Occipital lobe (tissue), 2 donors: ENCODE data around the gene SDK1. TPM values are rescaled to one million over a fixed set of nuclear protein-coding genes. Genes with fewer than 3 reads are reported as not detected.
"Not testable (repeated sequence)": the region's sequence is repeated elsewhere in the genome, so short reads cannot be mapped to it uniquely, and the experiment has no call there.

ENCODE experiments used
- DNase-seq: peaks from one replicate; lab custom pipeline; 2025; lab: John Stamatoyannopoulos, UW
- total RNA-seq: library from RNA; depleted of rRNA; stranded (reverse); fragments of >200 nt; gene quantifications from one replicate; pipeline ENCODE4 v1.2.3, GENCODE V29; 2014

SDK1 gene
- total RNA-seq, 1 donor from 2014 or later: 7.0 TPM

GRCh38 chr7:3951316-3952055 lies 650.4 kb downstream of the SDK1 start:
- DNase-seq: no peak

GRCh38 chr7:3953133-3953532 lies 652.1 kb downstream of the SDK1 start:
- DNase-seq: no peak

DNA sequence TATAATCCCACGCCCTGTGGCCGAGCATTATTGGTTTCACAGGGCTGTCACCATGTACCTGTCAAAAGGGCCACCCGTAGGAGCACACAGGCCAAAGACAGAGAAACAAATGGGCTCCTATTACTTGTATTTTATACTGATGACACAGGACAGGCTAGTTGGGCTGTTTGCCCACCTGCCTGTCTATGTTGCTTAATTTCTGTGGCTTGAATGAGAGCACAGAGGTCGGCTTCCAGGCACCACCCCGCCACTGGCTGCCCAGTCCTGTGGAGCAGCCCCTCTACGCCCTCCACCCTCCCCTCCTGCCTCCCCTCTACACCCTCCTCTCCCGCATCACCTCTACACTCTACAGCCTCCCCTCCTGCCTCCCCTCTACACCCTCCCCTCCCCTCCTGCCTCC lies 652.9 kb downstream of the SDK1 start:
- DNase-seq: no peak

DNA sequence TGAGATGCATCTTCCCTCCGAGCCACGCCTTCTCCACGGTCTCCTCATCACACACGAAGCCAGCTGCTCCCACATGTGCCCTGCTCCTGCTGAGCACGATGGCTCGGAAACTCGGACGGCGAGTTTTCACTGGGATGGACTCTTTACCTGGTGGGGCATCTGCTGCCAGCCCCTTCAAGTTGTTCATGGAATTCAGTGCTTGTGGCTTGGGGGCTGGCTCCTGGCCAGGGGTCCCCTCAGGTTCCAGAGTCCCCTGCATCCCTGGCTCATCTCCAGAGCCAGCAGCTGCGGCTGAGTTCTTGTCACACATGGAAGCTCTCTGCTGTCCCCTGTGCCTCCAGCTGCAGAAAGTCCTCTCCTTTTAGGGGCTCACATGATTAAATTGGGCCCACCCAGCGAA lies 654.0 kb downstream of the SDK1 start:
- no peak for DNase-seq

- no peak for DNase-seq
These were observed 655.0 kb downstream of the SDK1 start for GRCh38 chr7:3955751-3956696.

- no peak for DNase-seq
These were observed 655.9 kb downstream of the SDK1 start for GRCh38 chr7:3956949-3957348.

DNA sequence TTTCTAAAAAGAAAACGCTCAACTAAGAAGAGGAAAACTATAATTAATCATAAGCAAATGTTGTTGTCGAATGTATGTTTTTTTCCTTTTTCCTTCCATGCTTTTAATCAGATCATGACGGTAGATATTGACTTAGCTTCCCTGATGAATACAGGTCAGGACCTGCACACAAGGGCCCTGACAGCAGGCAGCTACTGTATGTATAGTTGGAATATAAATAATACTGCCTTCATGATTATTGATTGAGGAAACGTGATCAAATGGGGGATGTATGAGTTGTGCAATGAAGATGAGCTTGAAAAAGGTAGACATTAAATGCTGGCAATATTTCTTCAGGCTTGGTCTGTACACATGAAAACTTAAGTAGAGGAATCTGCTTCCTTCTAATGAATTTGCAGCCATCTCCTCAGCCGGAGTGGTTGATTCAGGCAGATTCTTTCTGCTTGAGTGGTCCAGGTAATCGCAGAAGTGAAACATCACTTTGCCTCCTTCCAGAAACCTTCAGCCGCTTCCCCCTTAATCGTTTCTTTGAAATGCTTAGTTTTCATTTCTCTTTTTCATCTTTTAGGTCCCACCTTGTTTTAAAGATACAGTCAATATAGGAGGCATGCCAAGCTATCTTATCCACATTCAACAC lies 656.5 kb downstream of the SDK1 start:
- no peak for DNase-seq

GRCh38 chr7:3958109-3958483 lies 657.0 kb downstream of the SDK1 start:
- no peak for DNase-seq

GRCh38 chr7:3959364-3959763 lies 658.3 kb downstream of the SDK1 start:
- DNase-seq: no peak

DNA sequence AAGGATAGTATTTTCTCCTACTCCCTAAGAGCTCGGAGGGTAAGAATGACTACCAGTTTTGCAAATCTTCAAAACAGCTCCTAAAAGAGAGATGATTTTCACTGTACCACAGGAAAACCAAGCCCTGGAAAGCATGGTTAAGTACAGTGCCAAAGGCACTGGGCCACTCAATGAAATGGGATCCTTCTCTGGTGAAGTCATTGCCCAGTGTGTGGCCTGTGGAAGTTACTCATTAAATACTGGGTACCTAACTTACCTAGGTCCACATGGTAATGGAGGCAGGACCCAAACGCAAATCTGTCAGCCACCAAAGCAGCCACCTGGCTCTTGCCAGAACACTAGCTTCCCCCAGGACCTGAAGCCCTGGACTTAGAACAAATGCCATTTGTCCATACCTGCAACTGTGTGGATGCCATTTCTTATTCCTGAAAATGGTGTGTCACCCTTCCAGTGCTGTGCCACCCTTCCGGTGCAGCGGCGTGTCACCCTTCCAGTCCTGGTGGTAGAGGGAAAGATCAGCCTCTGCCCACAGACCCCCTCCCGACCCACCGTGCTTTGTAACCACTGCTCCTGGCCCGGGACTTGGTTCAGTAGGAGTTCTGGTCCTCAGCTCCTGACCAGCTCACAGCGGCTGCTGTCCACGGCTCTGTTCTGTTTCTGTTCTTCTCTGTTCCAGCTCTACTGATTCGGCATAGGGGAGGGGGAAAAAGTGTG lies 659.2 kb downstream of the SDK1 start:
- DNase-seq: no peak

DNA sequence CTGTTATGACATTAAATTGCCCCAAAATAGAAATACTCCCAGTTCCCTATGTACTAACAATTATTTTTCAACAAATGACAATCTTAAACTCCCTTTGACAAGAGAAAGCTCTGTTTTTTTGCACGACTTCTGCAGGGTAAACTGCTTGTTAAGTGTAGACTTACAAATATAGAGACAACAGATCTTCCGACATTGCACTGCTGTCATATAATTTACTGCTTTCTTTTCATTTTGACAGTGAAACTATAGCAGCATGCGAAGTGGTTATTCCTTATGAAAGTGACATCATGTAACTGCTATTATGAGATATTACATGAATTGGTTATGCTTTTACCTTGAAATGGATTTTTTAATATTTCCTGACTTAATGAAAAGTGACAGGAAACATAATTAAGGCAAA lies 659.9 kb downstream of the SDK1 start:
- no peak for DNase-seq

- no peak for DNase-seq
These were observed 660.9 kb downstream of the SDK1 start for GRCh38 chr7:3961857-3962503.

DNA sequence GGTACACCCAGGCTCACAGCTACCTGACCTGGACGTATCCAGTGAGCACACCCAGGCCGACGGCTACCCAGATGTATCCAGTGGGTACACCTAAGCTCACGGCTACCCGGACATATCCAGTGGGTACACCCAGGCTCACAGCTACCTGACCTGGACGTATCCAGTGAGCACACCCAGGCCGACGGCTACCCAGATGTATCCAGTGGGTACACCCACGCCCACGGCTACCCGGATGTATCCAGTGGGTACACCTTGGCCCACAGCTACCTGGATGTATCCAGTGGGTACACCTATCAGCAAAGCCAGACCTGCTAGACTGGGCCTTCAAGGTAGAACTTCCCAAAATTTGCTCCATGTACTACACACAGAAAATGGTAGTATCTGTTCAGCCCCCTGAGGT lies 662.7 kb downstream of the SDK1 start:
- not testable (repeated sequence) for DNase-seq

GRCh38 chr7:3964980-3965606 lies 664.0 kb downstream of the SDK1 start:
- no peak for DNase-seq

DNA sequence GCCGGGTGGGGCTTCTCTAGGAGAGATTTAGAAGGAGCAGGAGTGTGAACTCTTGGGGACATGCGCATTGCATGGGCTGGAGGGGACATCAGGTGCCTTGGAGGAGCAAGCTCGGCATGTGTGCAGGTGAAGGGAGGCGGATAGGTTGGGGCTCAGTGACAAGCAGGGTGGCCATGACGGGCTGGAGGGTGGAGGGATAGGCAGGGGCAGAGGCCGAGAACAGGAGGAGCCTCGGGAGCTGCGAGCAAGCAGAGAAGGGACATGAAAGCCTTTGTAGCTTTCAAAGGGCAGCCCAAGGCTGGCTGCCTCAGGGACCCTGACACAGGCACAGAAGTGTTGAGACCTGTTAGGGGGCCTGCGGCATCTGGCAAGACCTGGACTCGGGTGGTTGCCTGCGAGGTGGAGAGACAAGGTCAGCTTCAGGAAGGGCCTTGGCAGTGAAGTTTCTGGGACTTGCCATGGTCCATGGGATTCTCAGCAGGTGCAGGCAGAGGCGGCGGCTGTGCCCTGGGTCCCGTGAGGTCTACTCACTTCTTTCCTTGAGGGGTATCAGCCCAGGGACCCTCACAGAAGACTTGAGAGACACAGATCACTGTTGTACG lies 664.8 kb downstream of the SDK1 start:
- no peak for DNase-seq

DNA sequence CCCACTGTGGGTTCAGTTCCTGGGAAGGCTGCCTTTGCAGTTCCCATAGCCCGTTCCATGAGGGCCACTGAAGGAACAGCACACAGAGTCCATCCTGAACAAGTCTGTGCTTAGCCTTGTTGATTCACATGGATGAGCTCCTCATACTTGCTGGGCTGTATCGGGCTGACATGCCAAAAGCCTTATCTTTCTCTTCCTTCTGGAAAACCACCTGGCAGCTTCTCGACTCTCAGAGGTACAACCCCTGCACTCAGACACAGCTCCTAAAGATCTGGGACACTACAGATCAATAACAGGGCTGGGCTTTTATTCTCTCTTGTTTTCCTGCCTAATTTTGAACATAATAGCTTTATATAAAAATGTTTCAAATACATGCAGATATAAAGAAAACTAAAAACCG lies 667.2 kb downstream of the SDK1 start:
- no peak for DNase-seq

- DNase-seq: no peak
These were observed 668.2 kb downstream of the SDK1 start for GRCh38 chr7:3969286-3969685.

GRCh38 chr7:3971323-3971722 lies 670.3 kb downstream of the SDK1 start:
- no peak for DNase-seq

DNA sequence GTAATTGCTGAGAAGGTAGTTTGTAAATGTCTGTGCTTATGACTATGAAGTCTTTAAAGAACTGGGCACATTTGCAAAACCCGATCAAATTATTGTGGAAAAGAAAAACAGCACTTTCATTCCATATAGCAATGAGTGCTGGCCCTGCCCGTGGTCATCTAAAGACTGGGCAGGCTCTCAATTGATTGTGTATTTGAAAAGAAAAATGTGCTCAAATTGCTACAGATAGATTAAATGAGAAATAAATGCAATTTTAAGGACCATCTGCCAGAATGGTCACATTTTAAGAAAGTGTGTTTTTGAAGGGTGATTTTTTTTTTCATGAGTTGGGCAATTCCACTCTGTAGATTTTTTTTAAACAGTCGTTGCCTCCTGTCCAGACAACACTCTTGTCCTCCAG lies 672.2 kb downstream of the SDK1 start:
- DNase-seq: no peak

GRCh38 chr7:3974329-3974728 lies 673.3 kb downstream of the SDK1 start:
- DNase-seq: no peak
